Measurements from ENCODE around the gene OBSCN.

The OBSCN gene

GRCh38 chr1:228307218-228308023 is 99.6 kb downstream of the OBSCN start:
- in situ Hi-C loops (cut with HindIII; ENCODE audit: low pct_ligation_motif_present, low pct_unique_long_range_greater_than_20kb, low sequenced_read_pairs), result no loop called here

GRCh38 chr1:228308085-228308601 is 100.3 kb downstream of the OBSCN start:
- in situ Hi-C loops (cut with HindIII; ENCODE audit: low pct_ligation_motif_present, low pct_unique_long_range_greater_than_20kb, low sequenced_read_pairs), result no loop called here
- no peak for DNase-seq

More at GRCh38 chr1:228307218-228308023, 99.6 kb downstream of the OBSCN start:
- no peak for DNase-seq

- DNase-seq, result no peak
- in situ Hi-C loops (cut with HindIII; ENCODE audit: low pct_ligation_motif_present, low pct_unique_long_range_greater_than_20kb, low sequenced_read_pairs), result no loop called here
Measured at GRCh38 chr1:228308628-228309325, 100.9 kb downstream of the OBSCN start.

- in situ Hi-C loops (cut with HindIII; ENCODE audit: low pct_ligation_motif_present, low pct_unique_long_range_greater_than_20kb, low sequenced_read_pairs), result no loop called here
- no peak for DNase-seq
Measured at GRCh38 chr1:228309326-228310067, 101.7 kb downstream of the OBSCN start.

GRCh38 chr1:228310162-228310792 is 102.4 kb downstream of the OBSCN start:
- no peak for DNase-seq
- in situ Hi-C loops (cut with HindIII; ENCODE audit: low pct_ligation_motif_present, low pct_unique_long_range_greater_than_20kb, low sequenced_read_pairs), result no loop called here

GRCh38 chr1:228311091-228311490 is 103.2 kb downstream of the OBSCN start:
- in situ Hi-C loops (cut with HindIII; ENCODE audit: low pct_ligation_motif_present, low pct_unique_long_range_greater_than_20kb, low sequenced_read_pairs), result no loop called here
- no peak for DNase-seq

GRCh38 chr1:228312136-228312764 is 104.4 kb downstream of the OBSCN start:
- no peak for DNase-seq
- in situ Hi-C loops (cut with HindIII; ENCODE audit: low pct_ligation_motif_present, low pct_unique_long_range_greater_than_20kb, low sequenced_read_pairs), result no loop called here

GRCh38 chr1:228313536-228314277 is 105.9 kb downstream of the OBSCN start:
- DNase-seq, result no peak
- in situ Hi-C loops (cut with HindIII; ENCODE audit: low pct_ligation_motif_present, low pct_unique_long_range_greater_than_20kb, low sequenced_read_pairs), result no loop called here

- in situ Hi-C loops (cut with HindIII; ENCODE audit: low pct_ligation_motif_present, low pct_unique_long_range_greater_than_20kb, low sequenced_read_pairs), result no loop called here
- DNase-seq, result no peak
Measured at GRCh38 chr1:228314315-228314657, 106.4 kb downstream of the OBSCN start.

GRCh38 chr1:228314658-228315483 is 107.0 kb downstream of the OBSCN start:
- in situ Hi-C loops (cut with HindIII; ENCODE audit: low pct_ligation_motif_present, low pct_unique_long_range_greater_than_20kb, low sequenced_read_pairs), result no loop called here

GRCh38 chr1:228315484-228315944 is 107.7 kb downstream of the OBSCN start:
- in situ Hi-C loops (cut with HindIII; ENCODE audit: low pct_ligation_motif_present, low pct_unique_long_range_greater_than_20kb, low sequenced_read_pairs), result no loop called here
- DNase-seq, result no peak

More at GRCh38 chr1:228314658-228315483, 107.0 kb downstream of the OBSCN start:
- DNase-seq, result no peak

GRCh38 chr1:228315945-228316588 is 108.2 kb downstream of the OBSCN start:
- DNase-seq, result no peak
- in situ Hi-C loops (cut with HindIII; ENCODE audit: low pct_ligation_motif_present, low pct_unique_long_range_greater_than_20kb, low sequenced_read_pairs), result no loop called here

- in situ Hi-C loops (cut with HindIII; ENCODE audit: low pct_ligation_motif_present, low pct_unique_long_range_greater_than_20kb, low sequenced_read_pairs), result no loop called here
- DNase-seq, result no peak
Measured at GRCh38 chr1:228316589-228317387, 108.9 kb downstream of the OBSCN start.

GRCh38 chr1:228317411-228317828 is 109.6 kb downstream of the OBSCN start:
- in situ Hi-C loops (cut with HindIII; ENCODE audit: low pct_ligation_motif_present, low pct_unique_long_range_greater_than_20kb, low sequenced_read_pairs), result no loop called here
- no peak for DNase-seq

- no peak for DNase-seq
- in situ Hi-C loops (cut with HindIII; ENCODE audit: low pct_ligation_motif_present, low pct_unique_long_range_greater_than_20kb, low sequenced_read_pairs), result no loop called here
Measured at GRCh38 chr1:228317891-228318810, 110.3 kb downstream of the OBSCN start.
